GDM1 (cell line): ENCODE data around the gene S100A4.

Experiments
- DNase-seq: peaks from one replicate; lab custom pipeline; 2025; lab: John Stamatoyannopoulos, UW

Gene S100A4

GRCh38 chr1:153547560-153548551, 2.2 kb upstream of the S100A4 start:
- no peak for DNase-seq

GRCh38 chr1:153546796-153547559, 1.4 kb upstream of the S100A4 start:
- no peak for DNase-seq

- DNase-seq, result no peak
These were observed 765 bp upstream of the S100A4 start for GRCh38 chr1:153546371-153546770.

GRCh38 chr1:153544453-153545066, 1.0 kb downstream of the S100A4 start:
- DNase-seq, result no peak

DNA sequence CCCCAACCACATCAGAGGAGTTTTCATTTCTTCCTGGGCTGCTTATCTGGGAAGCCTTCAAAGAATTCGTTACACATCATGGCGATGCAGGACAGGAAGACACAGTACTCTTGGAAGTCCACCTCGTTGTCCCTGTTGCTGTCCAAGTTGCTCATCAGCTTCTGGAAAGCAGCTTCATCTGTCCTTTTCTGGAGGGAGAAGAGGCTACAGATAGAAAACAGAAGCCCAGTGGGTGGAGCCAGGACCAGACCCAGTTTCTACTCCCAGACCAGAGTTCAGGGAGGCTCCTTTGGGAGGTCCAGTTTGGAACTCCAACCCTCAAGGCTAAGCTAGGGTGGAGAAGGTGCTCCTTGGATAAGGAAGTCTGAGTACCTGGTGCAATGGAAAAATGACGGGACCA, 1.9 kb downstream of the S100A4 start:
- no peak for DNase-seq

DNA sequence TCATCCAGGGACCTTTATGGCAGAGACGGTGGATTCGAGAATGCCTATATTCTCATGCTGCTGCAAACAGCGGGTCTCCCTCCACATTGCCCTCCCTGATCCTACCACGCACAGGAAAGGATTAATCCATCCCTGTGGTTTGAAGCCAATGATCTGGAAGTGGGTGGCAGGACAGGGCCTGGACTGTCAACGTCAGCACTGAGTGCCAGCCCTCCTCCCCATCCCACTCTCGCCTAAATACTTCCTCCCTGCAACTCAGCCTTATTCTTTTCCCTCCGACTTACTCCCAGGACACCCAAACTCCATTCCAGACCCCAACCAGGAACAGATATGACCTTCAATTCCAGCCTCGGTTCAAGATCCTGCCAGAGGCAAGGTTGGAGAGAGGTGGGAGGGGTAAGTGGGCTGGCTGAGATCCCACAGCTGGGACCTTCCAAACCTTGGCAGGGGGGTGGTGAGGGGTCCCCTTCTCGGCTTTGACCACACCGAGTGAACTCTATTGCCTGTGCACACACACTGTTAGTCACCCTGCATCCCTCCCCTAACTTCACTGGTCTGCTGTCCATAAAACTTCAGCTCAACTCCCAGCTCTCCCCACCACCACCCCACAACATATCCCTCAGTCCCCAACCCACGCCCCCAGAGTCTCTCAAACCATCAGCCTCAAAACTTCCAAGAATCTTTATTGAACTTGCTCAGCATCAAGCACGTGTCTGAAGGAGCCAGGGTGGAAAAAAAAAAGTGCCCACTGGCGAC, 2.5 kb downstream of the S100A4 start:
- no peak for DNase-seq

- no peak for DNase-seq
These were observed 3.7 kb downstream of the S100A4 start for GRCh38 chr1:153541641-153542590.

DNA sequence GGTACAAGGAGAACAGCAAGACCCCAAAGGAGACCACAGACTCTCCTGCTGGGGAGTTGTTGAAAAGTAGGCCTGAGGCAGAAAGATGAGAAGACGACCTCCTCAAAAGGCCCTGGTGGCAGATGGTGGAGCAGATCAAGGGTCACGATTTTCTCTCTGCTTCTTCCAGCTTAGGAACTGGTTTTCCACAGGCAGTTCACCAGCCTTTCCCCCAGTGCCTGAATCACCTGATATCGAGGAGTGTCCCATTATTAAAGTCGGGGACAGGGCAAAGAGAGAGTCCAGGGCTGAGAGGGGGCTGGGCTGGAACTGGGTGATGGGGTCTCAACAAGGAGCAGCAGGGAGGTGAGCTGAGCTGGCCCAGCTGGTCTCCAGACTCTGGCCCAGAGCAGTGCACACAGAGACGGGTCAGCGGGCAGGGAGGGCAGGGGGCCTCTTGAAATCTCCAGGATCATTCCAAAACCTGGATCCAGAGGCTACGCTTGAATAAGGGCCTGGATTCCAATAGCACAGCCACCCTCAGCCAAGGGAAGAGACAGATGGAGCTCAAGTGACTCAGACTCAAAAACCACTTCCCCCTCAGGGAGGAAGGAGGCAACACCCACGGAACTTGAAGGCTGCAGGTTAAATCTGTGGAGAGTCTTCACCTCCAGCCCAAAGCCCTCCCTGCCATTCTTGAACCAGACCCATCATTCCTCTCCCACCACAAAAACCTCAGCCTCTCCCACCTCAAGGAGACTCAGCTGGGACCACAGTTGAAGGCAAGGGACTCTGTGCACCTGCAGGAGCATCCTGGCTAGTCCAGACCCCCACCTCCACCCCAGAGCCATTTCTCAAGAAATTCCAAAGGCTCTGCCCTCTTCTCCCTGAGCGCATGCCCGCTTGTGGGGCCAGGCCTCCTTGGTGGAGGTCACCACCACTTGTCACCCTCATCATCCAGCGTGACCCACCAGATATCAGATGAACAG, 4.9 kb downstream of the S100A4 start, which contains the start of gene S100A5:
Gene S100A5, minus strand, starts transcription at position 541 of the 968 bp plus-strand sequence. CDS start 743 bp downstream, outside the sequence.
- peak; percentile 63 for DNase-seq

DNA sequence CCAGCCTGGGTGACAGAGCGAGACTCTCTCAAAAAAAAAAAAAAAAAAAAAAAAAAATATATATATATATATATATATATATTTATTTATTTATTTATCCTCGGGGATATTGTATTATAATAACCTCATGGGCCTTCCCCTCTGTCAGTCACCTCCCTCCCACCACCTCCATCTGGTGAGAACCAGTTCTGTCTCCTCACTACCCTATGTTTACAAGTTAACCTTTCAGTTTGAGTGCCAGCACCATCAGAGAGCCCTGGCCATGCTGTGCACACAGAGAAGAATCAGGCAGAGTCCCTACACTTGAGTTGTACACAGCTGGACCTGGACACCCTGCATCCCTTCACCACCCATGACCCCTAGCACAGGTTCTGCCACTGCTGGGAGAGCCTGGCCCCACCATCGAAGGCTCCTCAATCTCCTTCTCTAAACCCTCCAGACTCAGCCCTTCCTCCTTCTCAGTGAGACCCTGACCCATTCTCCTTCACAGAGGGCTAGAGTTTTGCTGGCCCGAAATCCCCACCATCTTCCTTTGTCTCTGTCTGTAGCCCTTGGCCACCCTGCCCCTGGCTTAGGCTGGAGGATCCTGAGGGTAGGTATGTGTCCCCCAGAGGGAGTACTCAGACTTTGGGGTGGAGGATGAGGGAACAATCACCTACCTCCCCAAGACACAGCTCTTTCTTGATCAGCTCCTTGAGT, 6.1 kb downstream of the S100A4 start:
- DNase-seq, result no peak

DNA sequence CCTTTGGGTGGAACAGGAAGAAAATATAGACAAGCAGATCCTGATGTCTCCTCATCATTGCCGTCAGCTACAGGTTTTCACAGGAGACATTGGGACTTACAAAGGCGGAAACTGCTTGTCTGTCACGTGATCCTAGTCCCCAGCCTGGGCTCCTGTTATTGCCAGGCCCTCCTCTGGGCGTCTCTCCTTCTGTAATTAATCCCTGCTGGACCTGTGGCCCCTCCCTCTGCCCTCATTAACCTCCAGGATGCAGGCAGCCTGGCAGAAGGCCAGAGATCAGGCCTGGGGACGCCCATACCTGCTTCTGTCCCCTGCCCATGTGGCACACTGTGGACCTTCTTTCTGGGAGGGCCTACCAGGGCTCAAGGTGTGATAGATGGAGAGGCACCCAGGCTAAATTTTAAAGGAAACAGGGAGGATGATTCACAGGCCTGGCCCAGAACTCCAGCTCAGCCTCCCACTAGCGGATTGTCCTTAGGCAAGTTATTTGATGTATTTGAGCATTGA, 7.2 kb downstream of the S100A4 start:
- no peak for DNase-seq

GRCh38 chr1:153537376-153537730, 8.3 kb downstream of the S100A4 start:
- no peak for DNase-seq

DNA sequence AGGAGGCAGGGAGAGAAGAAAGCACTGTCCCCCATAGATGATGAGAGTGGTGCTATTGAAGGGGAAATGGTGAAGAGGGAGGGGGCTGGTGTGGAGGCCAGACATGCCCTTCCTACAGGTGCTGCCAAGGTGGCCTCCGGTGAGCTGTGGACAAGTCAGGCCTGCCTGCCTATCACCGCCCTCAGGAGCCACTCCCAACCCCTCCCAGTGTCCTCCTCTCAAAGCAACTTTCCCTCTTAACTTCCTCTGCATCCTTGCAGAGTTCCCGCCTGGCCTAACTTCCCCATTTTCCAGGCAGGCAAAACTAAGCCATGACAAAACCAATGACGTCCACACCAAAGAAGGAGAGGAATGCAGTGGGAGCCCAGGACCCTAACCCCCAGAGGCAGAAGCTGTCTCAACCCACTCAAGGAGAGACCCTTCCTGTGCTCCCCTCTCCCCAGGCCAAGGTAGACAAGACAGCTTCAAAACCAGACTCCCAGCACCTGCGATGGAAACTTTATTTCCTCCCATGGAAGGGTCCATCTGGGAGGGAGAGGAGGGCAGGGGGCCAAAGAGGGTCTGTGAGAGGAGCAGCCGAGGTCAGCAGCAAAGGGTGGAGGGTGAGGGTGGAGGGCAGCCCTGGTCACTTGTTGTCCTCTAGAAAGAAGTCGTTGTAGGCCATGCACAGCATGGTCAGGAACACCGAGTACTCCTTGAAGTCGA, 8.8 kb downstream of the S100A4 start:
- no peak for DNase-seq

- DNase-seq, result no peak
These were observed 9.5 kb downstream of the S100A4 start for GRCh38 chr1:153536012-153536670.

DNA sequence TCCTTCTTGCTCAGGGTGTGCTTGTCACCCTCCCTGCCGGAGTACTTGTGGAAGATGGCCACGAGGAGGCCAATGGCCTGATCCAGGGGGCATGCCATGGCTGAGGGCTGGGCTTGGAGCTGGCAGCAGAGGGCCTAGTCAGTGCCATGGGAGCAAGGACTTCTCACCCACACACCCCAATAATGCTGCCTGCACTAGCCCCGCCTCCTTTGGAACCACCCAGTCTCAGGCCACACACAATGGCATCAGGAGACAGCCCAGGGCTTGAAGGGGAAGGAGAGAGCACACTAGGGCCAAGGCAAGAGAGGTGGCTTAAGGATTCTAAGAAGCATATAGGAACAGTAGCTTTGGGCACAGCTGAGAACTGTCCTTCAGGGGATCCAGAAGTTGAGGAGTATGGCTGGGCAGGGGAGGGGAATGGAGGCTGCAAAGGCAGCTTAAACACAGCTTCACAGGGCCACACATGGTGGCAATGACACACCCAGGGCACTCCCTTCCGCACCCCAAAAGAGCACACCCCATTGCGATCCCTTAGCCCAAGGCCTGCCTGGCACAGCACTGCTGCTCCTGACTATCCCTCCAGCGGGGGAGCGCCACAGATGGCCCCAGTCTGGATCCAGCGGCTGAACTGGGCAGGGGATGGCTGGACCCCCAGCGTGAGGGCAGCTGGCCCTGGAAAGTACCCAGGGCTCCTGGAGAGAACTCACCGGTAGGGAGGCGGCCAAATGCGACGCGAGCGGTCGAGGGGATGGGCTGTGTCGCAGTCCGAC, 10.2 kb downstream of the S100A4 start, which contains the start of gene S100A6:
Gene S100A6, minus strand, starts transcription at position 750 of the 770 bp plus-strand sequence. Its CDS starts 652 bp downstream, at position 98.
- no peak for DNase-seq

GRCh38 chr1:153534925-153535241, 10.7 kb downstream of the S100A4 start:
- DNase-seq, result no peak

DNA sequence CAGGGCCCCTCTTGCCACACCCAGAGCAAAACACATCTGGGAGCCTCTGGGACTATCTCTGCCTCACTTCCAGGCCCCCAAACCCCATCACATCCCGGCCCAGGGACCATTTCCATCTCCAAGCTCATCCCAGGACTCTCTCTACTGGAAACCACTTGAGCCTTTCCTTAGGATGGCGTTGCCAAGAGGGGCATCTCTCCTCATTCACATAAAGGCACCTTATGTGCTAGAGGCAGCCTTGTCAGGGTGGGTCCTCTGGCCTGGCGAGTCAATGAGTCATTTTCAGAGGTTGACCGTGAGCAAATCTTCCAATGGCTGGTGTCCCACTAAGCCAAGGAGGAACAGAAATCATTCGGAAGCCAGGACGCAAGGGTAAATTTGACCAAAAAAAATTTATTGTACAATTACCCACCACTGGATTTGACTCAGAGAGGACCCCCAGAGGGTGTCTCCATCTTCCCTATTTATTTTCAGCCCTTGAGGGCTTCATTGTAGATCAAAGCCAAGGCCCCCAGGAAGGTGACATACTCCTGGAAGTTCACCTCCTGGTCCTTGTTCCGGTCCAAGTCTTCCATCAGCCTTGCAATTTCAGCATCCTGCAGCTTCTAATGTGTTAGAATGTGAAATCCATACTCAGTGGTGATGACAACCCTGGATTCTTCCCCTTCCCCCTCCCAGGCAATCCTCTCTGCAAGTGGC, 11.2 kb downstream of the S100A4 start:
- no peak for DNase-seq
